Mesendoderm (in vitro differentiated cells): ENCODE results near the gene CYP46A1.
A peak's percentile ranks its signal among the peaks of the same experiment; 100 is the strongest.

Experiments
- DNase-seq: peaks from one replicate; pipeline ENCODE4 v3.0.0; 2013
- H2AK5ac ChIP-seq: 2 replicates; pipeline ENCODE4 v1.6.1; 2013; ENCODE audit warnings: low read length, inconsistent platforms
- H2BK120ac ChIP-seq: 2 replicates; pipeline ENCODE4 v1.6.1; 2013; ENCODE audit warnings: low read depth, mild to moderate bottlenecking, low read length, moderate library complexity, mixed read lengths
- H2BK15ac ChIP-seq: replicated peaks from 2 replicates; pipeline ENCODE4 v1.6.1; 2013; ENCODE audit warnings: low read depth, mild to moderate bottlenecking, moderate library complexity
- H2BK5ac ChIP-seq: 2 replicates; pipeline ENCODE4 v1.6.1; 2013; ENCODE audit warnings: low read length, inconsistent platforms
- H3K18ac ChIP-seq: 2 replicates; pipeline ENCODE4 v1.6.1; 2013; ENCODE audit warnings: mild to moderate bottlenecking, low read length, mixed read lengths
- H3K23ac ChIP-seq: one replicate; pipeline ENCODE4 v1.6.1; 2013; ENCODE audit warnings: low read length
- H3K27ac ChIP-seq: 2 replicates; pipeline ENCODE4 v1.5.1; 2013; ENCODE audit warnings: low read depth, mild to moderate bottlenecking, inconsistent platforms, low read length, moderate library complexity
- H3K27me3 ChIP-seq: 2 replicates; pipeline ENCODE4 v1.6.1; 2013; ENCODE audit warnings: low read length, control low read depth, mild to moderate bottlenecking, inconsistent platforms; ENCODE audit not compliant: insufficient read depth, poor library complexity
- H3K36me3 ChIP-seq: 2 replicates; pipeline ENCODE4 v1.6.1; 2013; ENCODE audit warnings: low read length, inconsistent platforms; ENCODE audit not compliant: control insufficient read depth, insufficient read depth
- H3K4ac ChIP-seq: one replicate; pipeline ENCODE4 v1.6.1; 2013; ENCODE audit warnings: low read depth, mild to moderate bottlenecking, low read length, moderate library complexity
- H3K4me1 ChIP-seq: 2 replicates; pipeline ENCODE4 v1.6.1; 2013; ENCODE audit warnings: low read depth, low read length, inconsistent platforms; ENCODE audit not compliant: control insufficient read depth
- H3K4me2 ChIP-seq: 2 replicates; pipeline ENCODE4 v1.6.1; 2013; ENCODE audit warnings: low read length
- H3K4me3 ChIP-seq: 2 replicates; pipeline ENCODE4 v1.5.1; 2013; ENCODE audit warnings: mild to moderate bottlenecking, low read length
- H3K56ac ChIP-seq: one replicate; pipeline ENCODE4 v1.6.1; 2013; ENCODE audit warnings: low read length
- H3K79me1 ChIP-seq: 2 replicates; pipeline ENCODE4 v1.6.1; 2013; ENCODE audit warnings: low read length, inconsistent platforms
- H3K79me2 ChIP-seq: 2 replicates; pipeline ENCODE4 v1.6.1; 2013; ENCODE audit warnings: mild to moderate bottlenecking, low read length; ENCODE audit not compliant: control insufficient read depth, insufficient read depth
- H3K9ac ChIP-seq: 2 replicates; pipeline ENCODE4 v1.6.1; 2013; ENCODE audit warnings: low read length, inconsistent platforms
- H4K5ac ChIP-seq: one replicate; pipeline ENCODE4 v1.6.1; 2013; ENCODE audit warnings: low read length
- H4K8ac ChIP-seq: one replicate; pipeline ENCODE4 v1.6.1; 2013; ENCODE audit warnings: low read depth, mild to moderate bottlenecking, control low read depth, low read length, moderate library complexity
- WGBS: extraction: QIAGEN DNeasy Blood & Tissue Kit; methylation state at CpG from one replicate; pipeline ENCODE4 v1.1.7; 2013; ENCODE audit warnings: low lambda C conversion rate, missing lambda C conversion rate; ENCODE audit not compliant: insufficient coverage; ENCODE audit errors: extremely low coverage; 5-methylcytosine and 5-hydroxymethylcytosine counted together

Gene CYP46A1

DNA sequence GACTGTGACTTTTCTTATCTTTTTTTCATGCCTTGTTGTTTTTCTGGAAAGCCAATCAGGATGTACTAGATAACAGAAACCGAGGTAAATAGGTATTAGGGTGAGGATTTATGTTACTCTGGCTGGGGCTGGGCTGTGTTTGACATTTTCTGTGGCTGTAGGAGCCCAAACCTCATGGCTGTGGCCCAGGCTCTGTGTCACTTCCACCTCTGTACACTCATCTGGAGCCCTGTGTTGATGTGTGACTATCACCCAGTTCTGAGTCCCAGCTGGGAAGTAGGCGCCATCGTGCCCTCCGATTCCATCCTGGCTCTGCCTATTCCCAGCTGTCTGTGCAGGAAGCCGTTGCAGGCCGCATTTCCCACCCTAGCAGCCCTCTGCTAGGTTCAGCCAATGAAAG, 40.8 kb upstream of the CYP46A1 start:
- Histone ChIP-seq H2BK5ac (no peak overlapping the region), H2BK15ac (no peak overlapping the region), H4K8ac (no peak overlapping the region), H3K4me1 (peaks cover 8% of the 10 kb centered on the region), H2BK120ac (no peak overlapping the region), H4K5ac (no peak overlapping the region), H3K18ac (no peak overlapping the region), H3K4ac (no peak overlapping the region), H3K4me2 (no peak overlapping the region), H3K4me3 (no peak overlapping the region), H3K56ac (no peak overlapping the region), H3K79me2 (no peaks in the 10 kb centered on the region), H3K79me1 (no peaks in the 10 kb centered on the region), H2AK5ac (no peak overlapping the region), H3K36me3 (no peaks in the 10 kb centered on the region), H3K27ac (no peak overlapping the region), H3K23ac (no peak overlapping the region), H3K27me3 (no peaks in the 10 kb centered on the region), H3K9ac (no peak overlapping the region)
- DNase-seq, result no peak
- no CpG with 5 or more reads among the region's 6 CpGs for WGBS

DNA sequence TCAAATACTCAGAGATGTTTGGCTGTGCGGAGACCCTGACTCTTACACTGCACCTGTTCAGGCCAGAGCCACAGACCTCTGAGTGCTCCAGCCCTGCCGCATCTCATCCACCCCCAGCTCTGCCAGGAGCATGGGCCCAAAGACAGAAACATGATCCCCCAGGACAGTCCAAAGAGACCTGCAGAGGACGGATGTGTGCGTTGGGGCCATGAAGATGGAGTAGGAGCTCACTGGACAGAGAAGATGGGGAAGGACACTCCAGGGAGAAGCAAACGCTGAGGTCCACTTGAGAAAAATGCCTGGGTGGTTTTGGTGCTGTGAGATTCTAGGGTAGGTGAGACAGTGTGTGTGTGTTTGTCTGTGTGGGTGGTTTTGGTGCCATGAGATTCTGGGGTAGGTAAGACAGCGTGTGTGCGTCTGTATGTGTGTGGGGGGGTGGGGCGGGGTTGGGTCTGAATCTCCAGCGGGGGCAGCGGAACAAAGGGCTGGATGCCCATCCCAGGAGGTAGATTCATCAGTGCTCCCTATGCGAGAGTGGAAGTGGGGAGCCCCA, 40.0 kb upstream of the CYP46A1 start:
- H3K9ac ChIP-seq, result no peak overlapping the region
- H3K4me2 ChIP-seq, result no peak overlapping the region
- no peak overlapping the region for H3K4ac ChIP-seq
- H3K23ac ChIP-seq, result no peak overlapping the region
- no peak overlapping the region for H4K8ac ChIP-seq
- no peak for DNase-seq
- no peaks in the 10 kb centered on the region for H3K79me1 ChIP-seq
- H3K56ac ChIP-seq, result peak overlapping the region; percentile 85
- peaks cover 8% of the 10 kb centered on the region for H3K4me1 ChIP-seq
- no peak overlapping the region for H2AK5ac ChIP-seq
- no peak overlapping the region for H4K5ac ChIP-seq
- H3K27ac ChIP-seq, result no peak overlapping the region
- WGBS, result no CpG with 5 or more reads among the region's 11 CpGs
- H3K18ac ChIP-seq, result peak overlapping the region; percentile 81
- H2BK120ac ChIP-seq, result no peak overlapping the region
- no peaks in the 10 kb centered on the region for H3K79me2 ChIP-seq
- no peak overlapping the region for H3K4me3 ChIP-seq
- H3K27me3 ChIP-seq, result no peaks in the 10 kb centered on the region
- no peak overlapping the region for H2BK15ac ChIP-seq
- H3K36me3 ChIP-seq, result no peaks in the 10 kb centered on the region
- no peak overlapping the region for H2BK5ac ChIP-seq

DNA sequence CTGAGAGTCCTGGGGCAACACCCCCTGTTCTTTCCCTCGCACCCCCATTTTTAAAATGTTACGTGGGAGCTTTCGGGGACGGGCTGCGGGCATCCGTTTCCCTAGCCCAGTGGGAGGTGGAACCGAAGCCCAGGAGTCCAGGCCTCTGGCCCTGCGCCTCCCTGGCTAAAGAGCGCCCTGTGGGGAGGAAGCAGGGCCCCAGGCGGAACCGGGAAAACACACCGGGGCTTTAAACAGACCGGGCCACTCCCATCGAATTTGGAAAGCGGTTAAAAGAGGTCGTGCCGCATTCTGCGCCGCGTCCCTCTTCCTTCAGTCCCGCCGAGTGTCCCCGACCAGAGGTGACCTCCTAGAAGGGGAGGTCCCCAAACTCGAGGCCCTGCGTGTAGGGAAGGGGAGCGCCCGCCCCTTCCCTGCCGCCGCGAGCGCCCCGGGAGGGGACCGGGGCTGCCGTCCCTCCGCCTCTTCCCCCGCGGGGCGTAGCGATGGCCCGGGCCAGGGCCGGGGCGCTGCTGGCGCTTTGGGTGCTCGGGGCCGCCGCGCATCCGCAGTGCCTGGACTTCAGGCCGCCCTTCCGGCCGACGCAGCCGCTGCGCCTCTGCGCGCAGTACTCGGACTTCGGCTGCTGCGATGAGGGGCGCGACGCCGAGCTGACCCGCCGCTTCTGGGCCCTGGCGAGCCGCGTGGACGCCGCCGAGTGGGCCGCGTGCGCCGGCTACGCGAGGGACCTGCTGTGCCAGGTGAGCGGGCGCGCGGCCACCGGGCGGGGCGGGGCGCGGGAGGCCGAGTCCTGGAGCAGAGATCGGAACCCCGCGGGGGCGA, 39.2 kb upstream of the CYP46A1 start, which contains the start of gene HHIPL1:
TSS of gene HHIPL1 (plus strand) at position 407 of the 822 bp plus-strand sequence. CDS start at position 486, 79 bp downstream.
- Histone ChIP-seq H2BK15ac (no peak within 1 kb of the TSS), H4K8ac (no peak within 1 kb of the TSS), H3K4me1 (peaks cover 8% of the 10 kb centered on the region), H2BK120ac (no peak within 1 kb of the TSS), H3K4me3 (peak within 1 kb of the TSS; percentile 36), H3K4ac (peak within 1 kb of the TSS; percentile 83), H2BK5ac (no peak within 1 kb of the TSS), H3K4me2 (peak within 1 kb of the TSS; percentile 43), H3K18ac (peak within 1 kb of the TSS; percentile 81), H3K36me3 (no peaks in the 10 kb centered on the region), H3K56ac (peak within 1 kb of the TSS; percentile 85), H3K79me2 (no peaks in the 10 kb centered on the region), H3K27me3 (no peaks in the 10 kb centered on the region), H2AK5ac (no peak within 1 kb of the TSS), H3K23ac (no peak within 1 kb of the TSS), H3K9ac (peak within 1 kb of the TSS; percentile 67), H4K5ac (no peak within 1 kb of the TSS), H3K79me1 (no peaks in the 10 kb centered on the region), H3K27ac (no peak within 1 kb of the TSS)
- DNase-seq, result peak; percentile 27
- no CpG with 5 or more reads among the region's 91 CpGs for WGBS

DNA sequence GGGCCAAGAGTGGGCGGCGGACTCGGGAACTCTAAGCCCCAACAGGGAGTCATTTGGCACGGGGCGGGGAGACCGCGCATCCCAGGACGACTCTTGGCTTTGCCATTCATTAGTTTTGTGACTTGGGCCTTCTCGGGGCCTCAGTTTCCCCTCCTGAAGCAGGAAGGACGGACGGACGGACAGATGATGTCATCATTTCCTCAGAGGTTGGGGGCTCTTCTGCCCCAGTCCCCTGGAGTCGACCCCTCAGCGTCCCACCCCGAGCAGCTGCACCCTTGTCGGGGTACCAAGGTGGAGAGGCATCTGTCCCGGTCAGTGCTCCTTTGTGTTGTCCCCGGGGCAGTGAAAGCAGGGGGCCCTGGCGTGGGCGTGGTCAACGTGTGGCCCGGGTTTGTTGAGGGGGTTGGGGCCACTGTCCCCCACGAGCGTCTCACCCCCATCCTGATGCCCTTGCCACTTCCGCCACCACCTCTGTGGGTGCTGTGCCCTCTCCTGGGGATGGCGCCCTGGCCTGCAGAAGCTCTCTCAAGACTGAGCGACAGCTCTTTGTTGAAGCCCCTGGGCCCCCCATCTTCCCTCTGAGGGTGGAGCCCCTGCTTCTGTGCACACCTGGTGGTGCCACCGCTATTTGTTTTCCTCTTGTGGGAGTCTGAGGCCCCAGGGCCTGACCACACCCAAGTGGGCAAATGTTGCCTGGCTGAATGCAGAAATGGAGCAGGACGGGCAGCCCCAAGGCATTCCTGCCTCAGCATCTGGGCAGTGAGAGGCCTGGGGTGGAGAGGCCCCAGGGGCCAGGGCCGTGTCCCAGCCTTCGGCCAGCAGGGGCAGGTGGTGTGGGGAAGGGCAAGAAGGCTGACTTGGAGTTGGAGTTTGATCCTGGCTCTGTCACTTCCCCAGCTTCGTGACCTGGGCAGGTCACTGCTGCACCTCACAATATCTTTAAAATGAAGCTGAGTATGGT, 38.3 kb upstream of the CYP46A1 start:
- no peaks in the 10 kb centered on the region for H3K79me2 ChIP-seq
- H3K9ac ChIP-seq, result peak overlapping the region; percentile 67
- no peak overlapping the region for H4K8ac ChIP-seq
- H3K56ac ChIP-seq, result peak overlapping the region; percentile 85
- H3K27me3 ChIP-seq, result no peaks in the 10 kb centered on the region
- no peak overlapping the region for H3K4ac ChIP-seq
- H2AK5ac ChIP-seq, result no peak overlapping the region
- peak overlapping the region; percentile 43 for H3K4me2 ChIP-seq
- no peak overlapping the region for H3K4me3 ChIP-seq
- no peaks in the 10 kb centered on the region for H3K36me3 ChIP-seq
- H3K4me1 ChIP-seq, result peaks cover 8% of the 10 kb centered on the region
- no peak for DNase-seq
- no peak overlapping the region for H4K5ac ChIP-seq
- H3K23ac ChIP-seq, result no peak overlapping the region
- no CpG with 5 or more reads among the region's 32 CpGs for WGBS
- no peak overlapping the region for H2BK5ac ChIP-seq
- H2BK15ac ChIP-seq, result no peak overlapping the region
- H3K27ac ChIP-seq, result no peak overlapping the region
- no peaks in the 10 kb centered on the region for H3K79me1 ChIP-seq
- H2BK120ac ChIP-seq, result no peak overlapping the region
- no peak overlapping the region for H3K18ac ChIP-seq

DNA sequence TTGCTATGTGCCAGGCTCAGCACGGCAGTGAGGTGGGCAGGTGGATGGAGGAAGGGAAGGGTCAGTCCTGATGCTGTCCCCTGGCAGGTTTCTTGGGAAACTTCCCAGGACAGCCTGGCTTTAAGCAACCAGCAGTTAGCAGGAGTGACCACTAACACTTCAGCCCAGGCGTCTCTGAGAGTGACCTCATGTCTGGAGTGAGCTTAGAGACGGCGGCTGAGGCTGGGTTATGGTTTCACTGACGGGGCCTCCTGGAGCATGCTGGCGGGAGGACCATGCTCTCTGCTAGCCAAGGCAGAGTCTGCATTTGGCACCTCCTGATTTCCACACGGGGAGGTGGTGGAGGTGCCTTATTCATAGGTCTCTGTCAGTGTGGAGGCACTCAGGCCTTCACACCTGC, 36.7 kb upstream of the CYP46A1 start:
- Histone ChIP-seq H3K36me3 (no peaks in the 10 kb centered on the region), H3K9ac (no peak overlapping the region), H3K23ac (no peak overlapping the region), H2AK5ac (peak overlapping the region; percentile 22), H2BK5ac (no peak overlapping the region), H4K5ac (no peak overlapping the region), H3K79me2 (no peaks in the 10 kb centered on the region), H3K4me1 (peaks cover 8% of the 10 kb centered on the region), H3K4ac (no peak overlapping the region), H3K18ac (no peak overlapping the region), H3K56ac (peak overlapping the region; percentile 34), H3K79me1 (no peaks in the 10 kb centered on the region), H2BK15ac (no peak overlapping the region), H3K27me3 (no peaks in the 10 kb centered on the region), H4K8ac (no peak overlapping the region), H3K27ac (no peak overlapping the region), H3K4me3 (no peak overlapping the region), H3K4me2 (no peak overlapping the region), H2BK120ac (no peak overlapping the region)
- no CpG with 5 or more reads among the region's 7 CpGs for WGBS
- DNase-seq, result peak; percentile 40
